Measurements from ENCODE around the gene ERGIC2. TPM values are rescaled to one million over a fixed set of nuclear protein-coding genes. Genes with fewer than 3 reads are reported as not detected.

Gene ERGIC2
- total and polyA plus RNA-seq, 9 of the 15 experiments (the other 6 are each of a cell fraction or from before 2014, with no cell fraction given), result 24.1 to 180 (median 75.7) TPM

- ATAC-seq, result no peak
- in situ Hi-C loops (cut with MboI), result no loop called here
- 30% methylated on average over 4 of the region's 4 CpGs for WGBS (ENCODE audit: insufficient coverage, low coverage, missing lambda C conversion rate)
- TF ChIP-seq CTCF (IDR thresholded peaks at IDR 0.05 in 2 of 3, conservative IDR thresholded peaks at IDR 0.05 in 1 of 3; ENCODE audit: insufficient read depth in 2 of 3, low read depth in 1 of 3, low read length in 3 of 3) (peak; percentile 15 to 49 (median 19); a peak in 3 of 6 replicates), ZFX (CRISPR knock-in tag; IDR thresholded peaks at IDR 0.05) (no peak), PML (IDR thresholded peaks at IDR 0.05; ENCODE audit: low read length) (no peak), UBTF (IDR thresholded peaks at IDR 0.05; ENCODE audit: borderline replicate concordance in 1 of 2, low read depth in 2 of 2, low read length in 2 of 2) (no peak), SNAPC5 (CRISPR knock-in tag; IDR thresholded peaks at IDR 0.05) (no peak), NELFE (IDR thresholded peaks at IDR 0.05; ENCODE audit: insufficient read depth, insufficient read length) (no peak), CCNT2 (IDR thresholded peaks at IDR 0.05; ENCODE audit: borderline replicate concordance, extremely low read depth, insufficient read length, low read depth, low read length) (no peak), RAD21 (CRISPR knock-in tag; conservative IDR thresholded peaks at IDR 0.05 in 1 of 2, IDR thresholded peaks at IDR 0.05 in 1 of 2) (peak; percentile 63 to 66), ZNF165 (CRISPR knock-in tag; IDR thresholded peaks at IDR 0.05; ENCODE audit: borderline replicate concordance) (no peak), ZNF518B (CRISPR knock-in tag; IDR thresholded peaks at IDR 0.05) (no peak)
These were observed 71.6 kb downstream of the ERGIC2 start for GRCh38 chr12:29309320-29309902.

More at GRCh38 chr12:29309320-29309902, 71.6 kb downstream of the ERGIC2 start:
- intact Hi-C loops (cut with micrococcal nuclease), result loop anchor here (1.0 to 5.0 kb wide), 2 partner anchors 118 to 208 kb away; no protein-coding TSS in a partner anchor
- BruUV-seq (replicated peaks), result no TSS peak
- ChIA-PET POLR2A (no interaction called here), CTCF (ENCODE audit: low intra/inter-chr PET ratio) (interaction anchor here (0.6 to 1.6 kb wide), 3 partner anchors 8 to 213 kb away, joined by 3 to 9 read pairs (median 3); no protein-coding TSS in a partner anchor)
- no peaks in the 10 kb centered on the region for H4K20me1 ChIP-seq (replicated peaks; ENCODE audit: control insufficient read depth, insufficient read depth, low read length)
- H3K9me1 ChIP-seq (ENCODE audit: control insufficient read depth, insufficient read depth, low read length), result no peaks in the 10 kb centered on the region
- FAIRE-seq (no peak), DNase-seq (ENCODE audit: extremely low read depth in 1 of 4, low spot score in 3 of 4) (peak in 2 of 4 experiments; percentile 8 to 11)
- no peaks in the 10 kb centered on the region for H3K36me3 ChIP-seq (ENCODE audit: control insufficient read depth, insufficient read depth, low read length)
- no peak overlapping the region for H3K9ac ChIP-seq (ENCODE audit: insufficient read depth in 1 of 2, low read depth in 2 of 2, low read length in 2 of 2)
- H3K4me2 ChIP-seq (ENCODE audit: insufficient read depth, low read length), result no peak overlapping the region
- H3K79me2 ChIP-seq (ENCODE audit: control insufficient read depth, insufficient read depth, low read length), result no peaks in the 10 kb centered on the region
- no peaks in the 10 kb centered on the region for H3K27me3 ChIP-seq (ENCODE audit: control insufficient read depth in 2 of 2, insufficient read depth in 2 of 2, low read length in 2 of 2)
- no peak overlapping the region for H3K4me3 ChIP-seq
- no peak overlapping the region for H3K27ac ChIP-seq (ENCODE audit: extremely low read depth, low read depth, low read length)
- no peaks in the 10 kb centered on the region for H3K9me3 ChIP-seq (replicated peaks; ENCODE audit: control insufficient read depth, insufficient read depth, low read depth, low read length)
- H3K4me1 ChIP-seq (replicated peaks in 1 of 2; ENCODE audit: control insufficient read depth in 2 of 2, insufficient read depth in 2 of 2, low read length in 2 of 2), result no peaks in the 10 kb centered on the region
- no peak overlapping the region for H2AFZ ChIP-seq (ENCODE audit: low read depth, low read length)
